ENCODE results near the gene KCNN3.
"Not testable (repeated sequence)": the region's sequence is repeated elsewhere in the genome, so short reads cannot be mapped to it uniquely, and the experiment has no call there.

KCNN3 gene

DNA sequence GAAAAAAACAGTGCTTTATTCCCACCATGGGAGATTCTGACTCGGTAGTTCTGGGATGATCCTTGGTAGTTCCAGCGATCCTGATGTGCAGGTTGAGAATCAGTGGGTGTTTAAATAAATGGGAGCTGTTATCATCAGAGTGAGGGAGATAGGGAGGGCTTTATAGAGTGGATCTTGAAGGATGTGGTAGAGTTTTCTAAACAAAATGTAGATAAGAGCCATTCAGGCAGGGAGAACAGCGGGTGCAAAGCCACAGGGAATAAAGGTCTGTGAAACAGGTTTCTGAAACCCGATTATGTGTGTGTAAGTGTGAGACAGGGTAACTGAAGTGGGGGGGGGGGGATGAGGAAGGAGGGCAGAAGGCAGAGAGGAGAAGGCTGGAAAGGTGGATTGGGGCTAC is 186.3 kb downstream of the KCNN3 start:
- no peak overlapping the region for H3K27ac Mint-ChIP-seq
- no peaks in the 10 kb centered on the region for H3K9me3 Mint-ChIP-seq
- no peak overlapping the region for H3K4me3 Mint-ChIP-seq
- DNase-seq (ENCODE audit: low spot score), result no peak
- no peaks in the 10 kb centered on the region for H3K36me3 Mint-ChIP-seq (ENCODE audit: low read depth)
- H3K4me1 Mint-ChIP-seq (ENCODE audit: low read depth), result no peaks in the 10 kb centered on the region
- peaks cover 6% of the 10 kb centered on the region for H3K27me3 Mint-ChIP-seq (ENCODE audit: low read depth)

DNA sequence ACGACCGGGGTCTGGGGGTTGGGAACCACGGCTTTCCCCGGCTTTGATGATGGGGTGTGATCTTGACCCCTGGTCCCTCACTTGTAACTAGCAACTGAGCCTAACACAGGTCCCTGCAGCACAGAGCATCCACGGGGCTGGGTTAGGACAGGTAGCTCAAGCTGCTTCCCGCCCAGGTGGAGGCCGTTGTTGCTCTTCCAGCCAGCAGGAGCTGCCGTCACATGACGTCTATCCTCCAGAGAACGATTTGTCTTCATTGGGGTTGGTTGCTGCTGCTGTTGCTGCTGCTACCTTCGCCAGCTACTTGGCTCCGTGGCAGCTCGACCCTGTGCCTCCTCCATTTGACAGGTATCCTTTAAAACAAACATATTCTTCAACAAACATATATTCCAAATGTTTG is 187.8 kb downstream of the KCNN3 start:
- Mint-ChIP-seq H3K9me3 (no peaks in the 10 kb centered on the region), H3K36me3 (ENCODE audit: low read depth) (no peaks in the 10 kb centered on the region), H3K4me1 (ENCODE audit: low read depth) (no peaks in the 10 kb centered on the region), H3K4me3 (no peak overlapping the region), H3K27me3 (ENCODE audit: low read depth) (peaks cover 3% of the 10 kb centered on the region), H3K27ac (no peak overlapping the region)
- DNase-seq (ENCODE audit: low spot score), result no peak

DNA sequence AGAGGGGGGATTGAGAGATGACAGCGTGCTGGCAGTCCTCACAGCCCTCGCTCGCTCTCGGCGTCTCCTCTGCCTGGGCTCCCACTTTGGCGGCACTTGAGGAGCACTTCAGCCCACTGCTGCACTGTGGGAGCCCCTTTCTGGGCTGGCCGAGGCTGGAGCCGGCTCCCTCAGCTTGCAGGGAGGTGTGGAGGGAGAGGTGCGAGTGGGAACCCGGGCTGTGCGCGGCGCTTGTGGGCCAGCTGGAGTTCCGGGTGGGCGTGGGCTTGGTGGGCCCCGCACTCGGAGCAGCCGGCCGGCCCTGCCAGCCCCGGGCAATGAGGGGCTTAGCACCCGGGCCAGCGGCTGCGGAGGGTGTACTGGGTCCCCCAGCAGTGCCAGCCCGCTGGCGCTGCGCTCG is 192.2 kb downstream of the KCNN3 start:
- H3K4me1 Mint-ChIP-seq (ENCODE audit: low read depth); H3K9me3 Mint-ChIP-seq; H3K4me3 Mint-ChIP-seq; H3K27ac Mint-ChIP-seq; H3K36me3 Mint-ChIP-seq (ENCODE audit: low read depth); H3K27me3 Mint-ChIP-seq (ENCODE audit: low read depth); DNase-seq (ENCODE audit: low spot score): not testable (repeated sequence)

DNA sequence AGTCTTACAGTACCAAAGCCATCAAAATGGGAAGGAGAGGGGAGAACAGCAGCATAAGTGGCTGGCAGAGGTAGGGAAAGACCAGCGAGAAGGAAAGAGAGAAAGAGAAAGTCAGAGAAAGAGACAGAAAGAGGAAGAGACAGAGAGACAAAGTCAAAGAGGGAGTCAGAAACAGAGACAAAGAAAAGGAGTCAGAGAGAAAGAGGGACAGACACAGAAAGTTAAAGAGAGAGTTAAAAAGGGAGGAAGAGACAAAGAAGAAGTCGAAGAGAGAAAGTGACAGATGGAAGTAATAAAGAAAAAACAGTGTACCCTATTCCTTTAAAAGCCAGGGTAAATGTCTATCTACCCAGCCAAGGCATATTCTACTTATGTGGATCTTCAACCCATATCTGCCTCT is 193.2 kb downstream of the KCNN3 start:
- DNase-seq (ENCODE audit: low spot score); H3K4me3 Mint-ChIP-seq; H3K27me3 Mint-ChIP-seq (ENCODE audit: low read depth); H3K27ac Mint-ChIP-seq; H3K9me3 Mint-ChIP-seq; H3K4me1 Mint-ChIP-seq (ENCODE audit: low read depth); H3K36me3 Mint-ChIP-seq (ENCODE audit: low read depth): not testable (repeated sequence)

DNA sequence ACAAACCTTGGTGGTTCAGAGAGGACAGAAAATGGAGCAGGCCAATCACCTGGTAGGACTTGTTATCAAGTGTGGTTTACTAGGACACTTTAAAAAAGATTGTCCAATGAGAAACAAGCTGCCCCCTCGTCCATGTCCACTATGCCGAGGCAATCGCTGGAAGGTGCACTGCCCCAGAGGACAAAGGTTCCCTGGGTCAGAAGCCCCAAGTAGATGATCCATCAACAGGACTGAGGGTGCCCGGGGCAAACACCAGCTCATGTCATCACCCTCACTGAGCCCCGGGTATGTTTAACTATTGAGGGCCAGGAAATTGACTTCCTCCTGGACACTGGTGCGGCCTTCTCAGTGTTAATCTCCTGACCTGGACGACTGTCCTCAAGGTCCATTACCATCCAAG is 195.6 kb downstream of the KCNN3 start:
- not testable (repeated sequence) for H3K4me1 Mint-ChIP-seq (ENCODE audit: low read depth); H3K9me3 Mint-ChIP-seq; DNase-seq (ENCODE audit: low spot score); H3K27me3 Mint-ChIP-seq (ENCODE audit: low read depth); H3K4me3 Mint-ChIP-seq; H3K36me3 Mint-ChIP-seq (ENCODE audit: low read depth); H3K27ac Mint-ChIP-seq

DNA sequence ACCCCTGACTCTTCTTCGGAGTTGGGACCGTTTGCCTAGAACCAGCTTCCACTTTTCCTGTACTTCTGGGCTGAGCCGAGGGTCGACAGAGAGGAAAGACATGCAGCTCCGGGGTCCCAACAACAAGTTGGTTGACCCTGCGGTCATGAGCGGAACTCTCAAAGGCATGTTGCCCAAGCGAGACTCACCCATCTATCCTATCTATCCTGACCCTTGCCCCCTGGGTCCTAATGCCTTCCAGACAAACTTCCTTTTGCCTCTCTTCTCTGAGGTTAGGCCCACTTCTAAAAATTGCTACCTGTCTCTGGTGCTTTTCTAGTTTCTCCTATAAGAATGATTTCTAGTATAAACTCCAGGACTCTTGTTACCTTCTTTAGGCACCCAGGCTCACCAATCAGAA is 197.8 kb downstream of the KCNN3 start:
- not testable (repeated sequence) for H3K4me1 Mint-ChIP-seq (ENCODE audit: low read depth); H3K4me3 Mint-ChIP-seq; H3K9me3 Mint-ChIP-seq; DNase-seq (ENCODE audit: low spot score); H3K27ac Mint-ChIP-seq; H3K27me3 Mint-ChIP-seq (ENCODE audit: low read depth); H3K36me3 Mint-ChIP-seq (ENCODE audit: low read depth)

DNA sequence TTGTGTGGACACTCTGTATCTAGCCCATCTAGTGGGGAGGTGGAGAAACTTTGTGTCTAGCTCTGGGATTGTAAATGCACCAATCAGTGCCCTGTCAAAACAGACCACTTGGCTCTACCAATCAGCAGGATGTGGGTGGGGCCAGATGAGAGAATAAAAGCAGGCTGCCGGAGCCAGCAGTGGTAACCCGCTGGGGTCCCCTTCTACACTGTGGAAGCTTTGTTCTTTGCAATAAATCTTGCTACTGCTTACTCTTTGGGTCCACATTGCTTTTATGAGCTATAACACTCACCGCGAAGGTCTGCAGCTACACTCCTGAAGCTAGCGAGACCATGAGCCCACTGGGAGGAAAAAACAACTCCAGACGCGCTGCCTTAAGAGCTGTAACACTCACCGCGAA is 198.7 kb downstream of the KCNN3 start:
- not testable (repeated sequence) for H3K4me1 Mint-ChIP-seq (ENCODE audit: low read depth); DNase-seq (ENCODE audit: low spot score); H3K9me3 Mint-ChIP-seq; H3K4me3 Mint-ChIP-seq; H3K36me3 Mint-ChIP-seq (ENCODE audit: low read depth); H3K27ac Mint-ChIP-seq; H3K27me3 Mint-ChIP-seq (ENCODE audit: low read depth)

DNA sequence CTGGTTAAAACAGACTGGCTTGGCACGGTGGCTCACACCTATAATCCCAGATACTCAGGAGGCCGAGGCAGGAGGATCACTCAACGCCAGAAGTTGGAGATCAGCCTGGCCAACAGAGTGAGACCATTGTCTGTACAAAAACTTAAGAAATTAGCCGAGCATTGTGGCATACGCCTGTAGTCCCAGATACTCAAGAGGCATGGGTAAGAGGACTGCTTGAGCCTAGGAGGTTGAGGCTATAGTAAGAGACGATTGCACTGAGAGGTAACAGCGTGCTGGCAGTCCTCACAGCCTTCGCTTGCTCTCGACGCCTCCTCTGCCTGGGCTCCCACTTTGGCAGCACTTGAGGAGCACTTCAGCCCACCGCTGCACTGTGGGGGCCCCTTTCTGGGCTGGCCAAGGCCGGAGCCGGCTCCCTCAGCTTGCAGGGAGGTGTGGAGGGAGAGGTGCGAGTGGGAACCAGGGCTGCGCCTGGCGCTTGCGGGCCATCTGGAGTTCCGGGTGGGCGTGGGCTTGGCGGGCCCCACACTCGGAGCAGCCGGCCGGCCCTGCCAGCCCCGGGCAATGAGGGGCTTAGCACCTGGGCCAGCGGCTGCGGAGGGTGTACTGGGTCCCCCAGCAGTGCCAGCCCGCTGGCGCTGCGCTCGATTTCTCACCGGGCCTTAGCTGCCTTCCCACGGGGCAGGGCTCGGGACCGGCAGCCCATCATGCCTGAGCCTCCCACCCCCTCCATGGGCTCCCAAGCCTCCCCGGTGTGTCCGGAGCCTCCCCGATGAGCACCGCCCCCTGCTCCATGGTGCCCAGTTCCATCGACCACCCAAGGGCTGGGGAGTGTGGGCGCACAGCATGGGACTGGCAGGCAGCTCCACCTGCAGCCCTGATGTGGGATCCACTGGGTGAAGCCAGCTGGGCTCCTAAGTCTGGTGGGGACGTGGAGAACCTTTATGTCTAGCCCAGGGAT is 199.5 kb downstream of the KCNN3 start:
- not testable (repeated sequence) for H3K36me3 Mint-ChIP-seq (ENCODE audit: low read depth); H3K4me1 Mint-ChIP-seq (ENCODE audit: low read depth); H3K9me3 Mint-ChIP-seq; H3K27me3 Mint-ChIP-seq (ENCODE audit: low read depth); H3K4me3 Mint-ChIP-seq; H3K27ac Mint-ChIP-seq; DNase-seq (ENCODE audit: low spot score)

DNA sequence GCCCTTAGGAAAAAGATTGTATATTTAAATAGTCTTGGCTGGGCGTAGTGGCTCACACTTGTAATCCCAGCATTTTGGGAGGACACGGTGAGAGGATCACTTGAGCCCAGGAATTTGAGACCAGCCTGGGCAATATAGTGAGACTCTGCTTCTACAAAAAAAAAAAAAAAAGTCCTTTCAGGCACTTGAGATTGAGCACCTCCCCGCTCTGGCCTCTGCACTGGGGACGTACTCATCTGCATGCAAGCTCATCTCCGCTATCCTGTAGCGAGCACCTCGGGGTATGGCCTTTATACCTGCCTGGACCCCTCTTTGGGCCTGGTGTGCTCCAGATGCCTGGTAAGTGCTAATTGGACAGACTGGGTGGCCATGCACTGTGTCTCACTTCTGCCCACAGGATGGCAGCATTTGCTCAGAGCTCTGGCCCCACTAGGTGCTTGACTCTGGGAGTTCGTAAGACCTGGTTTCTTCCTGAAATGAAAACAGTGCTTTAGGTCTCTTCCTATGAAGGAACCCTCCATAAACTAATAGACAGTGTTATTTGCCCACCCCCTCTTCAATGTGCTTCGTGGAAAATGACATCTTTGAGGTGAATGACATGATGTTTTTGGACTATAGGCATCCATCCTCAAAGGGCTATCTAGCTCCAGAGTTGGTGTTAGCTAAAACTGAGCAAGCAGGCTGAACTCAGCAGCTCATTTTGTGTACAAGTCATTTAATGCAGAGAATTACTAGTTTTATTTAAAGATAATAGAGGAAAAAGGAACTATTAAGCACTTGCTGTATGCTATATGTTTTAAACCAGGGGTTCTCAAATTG is 200.4 kb downstream of the KCNN3 start:
- H3K27ac Mint-ChIP-seq, result no peak overlapping the region
- no peak overlapping the region for H3K4me3 Mint-ChIP-seq
- no peaks in the 10 kb centered on the region for H3K4me1 Mint-ChIP-seq (ENCODE audit: low read depth)
- no peaks in the 10 kb centered on the region for H3K36me3 Mint-ChIP-seq (ENCODE audit: low read depth)
- DNase-seq (ENCODE audit: low spot score), result peak; percentile 69
- no peaks in the 10 kb centered on the region for H3K9me3 Mint-ChIP-seq
- no peaks in the 10 kb centered on the region for H3K27me3 Mint-ChIP-seq (ENCODE audit: low read depth)

DNA sequence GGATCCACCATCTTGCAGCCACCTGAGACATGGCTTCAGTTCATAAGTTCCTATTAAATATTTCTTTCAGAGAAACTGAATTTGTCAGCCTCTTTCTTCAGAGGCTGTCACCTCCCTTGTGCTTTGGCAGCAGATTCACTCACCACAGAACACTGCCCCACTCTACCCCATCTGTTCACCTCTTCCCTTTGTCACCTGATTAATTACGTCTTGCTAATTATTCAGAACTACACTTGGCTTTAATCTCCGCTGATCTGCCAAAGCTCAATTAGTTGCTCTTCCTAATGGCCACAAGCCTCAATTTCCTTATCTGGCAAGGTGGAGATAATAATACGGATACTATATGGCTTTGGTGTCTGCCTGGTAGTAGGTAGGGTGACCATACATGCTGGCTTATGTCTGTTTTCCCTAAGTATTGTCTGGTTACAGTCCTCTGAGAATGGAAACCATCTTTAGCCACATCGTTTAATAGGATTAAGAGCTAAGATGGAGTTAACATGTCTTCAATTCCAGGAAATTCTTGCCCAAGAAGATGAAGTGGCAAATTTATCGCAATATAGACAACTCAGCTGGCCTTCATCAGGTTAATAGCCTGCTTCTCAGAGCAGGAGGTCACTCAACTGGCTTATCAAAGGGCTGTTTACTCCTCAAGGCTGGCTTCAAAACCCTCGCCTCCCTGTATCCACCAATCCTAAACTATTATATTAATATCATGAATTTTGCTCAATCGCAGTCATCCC is 203.9 kb downstream of the KCNN3 start:
- H3K4me1 Mint-ChIP-seq (ENCODE audit: low read depth), result peaks cover 2% of the 10 kb centered on the region
- DNase-seq (ENCODE audit: low spot score), result no peak
- no peak overlapping the region for H3K27ac Mint-ChIP-seq
- no peaks in the 10 kb centered on the region for H3K36me3 Mint-ChIP-seq (ENCODE audit: low read depth)
- H3K4me3 Mint-ChIP-seq, result no peak overlapping the region
- H3K27me3 Mint-ChIP-seq (ENCODE audit: low read depth), result peaks cover 7% of the 10 kb centered on the region
- no peaks in the 10 kb centered on the region for H3K9me3 Mint-ChIP-seq

DNA sequence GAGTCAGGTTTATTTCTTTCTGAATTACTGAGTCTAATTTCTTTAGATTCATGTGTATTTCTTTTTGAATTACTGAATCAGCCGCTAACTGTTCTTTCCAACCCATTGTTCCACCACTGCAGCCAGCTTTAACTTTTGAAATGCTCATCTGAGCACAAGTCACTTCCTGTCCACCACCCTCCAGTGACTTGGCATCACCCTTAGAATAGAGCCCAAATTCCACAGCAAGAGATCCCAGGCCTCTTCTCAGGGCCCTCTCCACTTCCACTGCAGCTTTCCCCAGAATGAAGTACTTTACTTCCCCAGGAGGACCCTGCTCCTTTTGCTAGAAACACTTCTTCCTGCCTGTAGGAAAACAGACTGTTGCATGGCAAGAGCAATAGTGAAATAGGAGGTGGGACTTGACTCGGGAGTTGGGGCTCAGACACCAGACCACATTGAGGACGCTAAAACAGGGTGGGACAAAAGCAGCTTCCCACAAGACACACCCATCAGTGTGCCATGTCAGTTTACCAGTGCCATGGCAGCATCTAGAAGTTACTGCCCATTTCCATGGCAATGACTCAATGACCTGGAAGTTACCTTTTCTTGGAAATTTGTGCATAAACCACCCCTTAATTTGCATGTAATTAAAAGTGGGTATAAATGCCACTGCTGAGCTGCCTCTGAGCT is 205.6 kb downstream of the KCNN3 start:
- Mint-ChIP-seq H3K4me1 (ENCODE audit: low read depth) (peaks cover 2% of the 10 kb centered on the region), H3K27ac (no peak overlapping the region), H3K9me3 (no peaks in the 10 kb centered on the region), H3K4me3 (no peak overlapping the region), H3K27me3 (ENCODE audit: low read depth) (peaks cover 18% of the 10 kb centered on the region), H3K36me3 (ENCODE audit: low read depth) (no peaks in the 10 kb centered on the region)
- DNase-seq (ENCODE audit: low spot score), result no peak

DNA sequence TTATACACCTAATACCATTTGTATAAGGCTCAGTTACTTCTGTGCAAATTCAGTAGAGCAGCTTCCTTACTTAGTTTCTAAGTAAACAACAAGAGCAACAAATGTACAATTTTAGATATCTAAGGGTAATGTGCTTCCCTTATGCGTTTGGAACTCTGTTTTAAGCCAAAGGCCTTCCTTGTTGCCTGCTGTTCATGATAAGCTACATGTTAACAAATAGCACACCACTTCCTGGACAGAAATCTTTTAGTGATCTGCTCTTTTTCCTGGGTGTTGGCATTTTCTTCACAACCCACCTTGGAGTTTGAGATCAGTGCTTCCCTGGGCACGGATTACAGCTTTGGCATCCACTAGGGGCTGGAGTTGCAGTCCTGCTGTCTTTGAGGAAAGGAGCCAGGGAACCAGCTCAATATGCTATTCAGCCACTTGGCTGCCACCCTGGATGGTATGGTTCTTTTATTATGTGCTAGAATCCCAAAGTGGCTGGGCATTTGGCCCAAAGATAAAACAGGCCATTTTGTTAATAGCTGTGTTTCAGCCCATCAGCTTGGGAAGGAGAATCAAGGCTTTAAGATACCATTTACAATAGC is 206.5 kb downstream of the KCNN3 start:
- peaks cover 2% of the 10 kb centered on the region for H3K4me1 Mint-ChIP-seq (ENCODE audit: low read depth)
- no peak overlapping the region for H3K4me3 Mint-ChIP-seq
- no peaks in the 10 kb centered on the region for H3K36me3 Mint-ChIP-seq (ENCODE audit: low read depth)
- no peaks in the 10 kb centered on the region for H3K9me3 Mint-ChIP-seq
- DNase-seq (ENCODE audit: low spot score), result no peak
- H3K27me3 Mint-ChIP-seq (ENCODE audit: low read depth), result peaks cover 23% of the 10 kb centered on the region
- no peak overlapping the region for H3K27ac Mint-ChIP-seq

DNA sequence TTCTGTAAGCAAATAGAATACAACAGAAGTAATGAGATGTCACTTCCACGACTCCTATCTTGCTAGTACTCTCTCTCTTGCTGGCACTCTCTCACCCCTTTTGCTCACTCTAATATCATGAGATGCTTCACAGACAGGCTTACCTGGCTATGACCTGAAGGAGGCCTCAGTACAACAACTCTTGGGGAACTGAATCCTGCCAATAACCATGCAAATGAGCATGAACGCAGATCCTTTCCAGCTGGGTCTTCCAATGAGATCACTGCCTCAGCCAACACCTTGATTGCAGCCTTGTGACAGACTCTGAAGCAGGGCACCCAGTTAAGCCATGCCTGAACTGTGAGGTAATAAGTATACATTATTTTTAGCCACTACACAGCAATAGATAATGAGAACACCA is 209.0 kb downstream of the KCNN3 start:
- H3K27ac Mint-ChIP-seq, result no peak overlapping the region
- H3K9me3 Mint-ChIP-seq, result no peaks in the 10 kb centered on the region
- H3K4me3 Mint-ChIP-seq, result no peak overlapping the region
- DNase-seq (ENCODE audit: low spot score), result no peak
- H3K4me1 Mint-ChIP-seq (ENCODE audit: low read depth), result peaks cover 4% of the 10 kb centered on the region
- no peaks in the 10 kb centered on the region for H3K36me3 Mint-ChIP-seq (ENCODE audit: low read depth)
- H3K27me3 Mint-ChIP-seq (ENCODE audit: low read depth), result peaks cover 46% of the 10 kb centered on the region

All from T-helper 2 cell treated with Interferon-gamma antibody and Interleukin-4, amounts not matched to agents 5 μg/mL and 100 μg/mL, for 36 hours (primary cell).